Endodermal cell (in vitro differentiated cells): Measurements from ENCODE around the gene CAPG. TPM values are rescaled to one million over a fixed set of nuclear protein-coding genes. Genes with fewer than 3 reads are reported as not detected.

Experiments
- DNase-seq: peaks from one replicate; pipeline ENCODE4 v3.0.0-alpha.2; 2017
- H3K27ac ChIP-seq: 2 replicates; pipeline ENCODE4 v1.5.1; 2013; ENCODE audit warnings: mild to moderate bottlenecking, low read depth, low read length, moderate library complexity
- H3K27me3 ChIP-seq: 2 replicates; pipeline ENCODE4 v1.6.1; 2013; ENCODE audit warnings: mild to moderate bottlenecking, low read length, moderate library complexity; ENCODE audit not compliant: insufficient read depth, control insufficient read depth, poor library complexity, severe bottlenecking
- H3K36me3 ChIP-seq: 2 replicates; pipeline ENCODE4 v1.7.0; 2013; ENCODE audit warnings: mild to moderate bottlenecking, low read length, moderate library complexity; ENCODE audit not compliant: control insufficient read depth, insufficient read depth
- H3K4me1 ChIP-seq: one replicate; pipeline ENCODE4 v1.7.0; 2013; ENCODE audit warnings: low read length; ENCODE audit not compliant: control insufficient read depth, insufficient read depth
- H3K4me3 ChIP-seq: 2 replicates; pipeline ENCODE4 v1.5.1; 2013; ENCODE audit warnings: mild to moderate bottlenecking, low read length, moderate library complexity
- H3K9ac ChIP-seq: 2 replicates; pipeline ENCODE4 v1.6.1; 2013; ENCODE audit warnings: mild to moderate bottlenecking, low read length, moderate library complexity; ENCODE audit not compliant: poor library complexity, severe bottlenecking; ENCODE audit errors: extremely low read depth
- H3K9me3 ChIP-seq: 2 replicates; pipeline ENCODE4 v1.6.1; 2013; ENCODE audit warnings: mild to moderate bottlenecking, low read length, moderate library complexity; ENCODE audit not compliant: control insufficient read depth
- H3K27ac Mint-ChIP-seq: 2 replicates; pipeline ENCODE4 v1.8.0; 2020; ENCODE audit warnings: mixed read lengths
- H3K27me3 Mint-ChIP-seq: 2 replicates; pipeline ENCODE4 v1.8.0; 2021; ENCODE audit warnings: mild to moderate bottlenecking, mixed read lengths; ENCODE audit not compliant: insufficient read depth
- H3K36me3 Mint-ChIP-seq: 2 replicates; pipeline ENCODE4 v1.8.0; 2020; ENCODE audit warnings: low read depth, mixed read lengths
- H3K4me1 Mint-ChIP-seq: 2 replicates; pipeline ENCODE4 v1.8.0; 2020; ENCODE audit warnings: mixed read lengths
- H3K4me3 Mint-ChIP-seq: 2 replicates; pipeline ENCODE4 v1.8.0; 2020; ENCODE audit warnings: mild to moderate bottlenecking, moderate library complexity, mixed read lengths
- H3K9me3 Mint-ChIP-seq: 2 replicates; pipeline ENCODE4 v1.8.0; 2020; ENCODE audit warnings: mild to moderate bottlenecking, mixed read lengths
- WGBS, 2 experiments: methylation state at CpG; one replicate each; pipeline versions ENCODE4 v1.1.5 to v1.1.7; 2013; ENCODE audit warnings: missing lambda C conversion rate in 2 of 2, mixed read lengths in 1 of 2; ENCODE audit not compliant: insufficient coverage in 1 of 2, insufficient read length in 1 of 2; 5-methylcytosine and 5-hydroxymethylcytosine counted together
- total RNA-seq, 2 donors: library from RNA; stranded (reverse); fragmentation: NEBNext Ultra II Directional in 1 of 2; extraction: Animal tissue kit (Norgen Biotek cat#: 25700) in 1 of 2; gene quantifications; 2 replicates in 1 of 2; 3 replicates in 1 of 2; pipeline ENCODE4 v1.2.1, GENCODE V29; 2021
- TF ChIP-seq, protein P1 (sequence below): fragments of 200-600 bp; sonication (generic); conservative IDR thresholded peaks from 2 replicates; pipeline ENCODE4 v1.5.0; 2021; ENCODE audit warnings: antibody characterized with exemption, mild to moderate bottlenecking

Gene CAPG
- total RNA-seq, 2 donors from 2014 or later = 104 to 119 TPM

DNA sequence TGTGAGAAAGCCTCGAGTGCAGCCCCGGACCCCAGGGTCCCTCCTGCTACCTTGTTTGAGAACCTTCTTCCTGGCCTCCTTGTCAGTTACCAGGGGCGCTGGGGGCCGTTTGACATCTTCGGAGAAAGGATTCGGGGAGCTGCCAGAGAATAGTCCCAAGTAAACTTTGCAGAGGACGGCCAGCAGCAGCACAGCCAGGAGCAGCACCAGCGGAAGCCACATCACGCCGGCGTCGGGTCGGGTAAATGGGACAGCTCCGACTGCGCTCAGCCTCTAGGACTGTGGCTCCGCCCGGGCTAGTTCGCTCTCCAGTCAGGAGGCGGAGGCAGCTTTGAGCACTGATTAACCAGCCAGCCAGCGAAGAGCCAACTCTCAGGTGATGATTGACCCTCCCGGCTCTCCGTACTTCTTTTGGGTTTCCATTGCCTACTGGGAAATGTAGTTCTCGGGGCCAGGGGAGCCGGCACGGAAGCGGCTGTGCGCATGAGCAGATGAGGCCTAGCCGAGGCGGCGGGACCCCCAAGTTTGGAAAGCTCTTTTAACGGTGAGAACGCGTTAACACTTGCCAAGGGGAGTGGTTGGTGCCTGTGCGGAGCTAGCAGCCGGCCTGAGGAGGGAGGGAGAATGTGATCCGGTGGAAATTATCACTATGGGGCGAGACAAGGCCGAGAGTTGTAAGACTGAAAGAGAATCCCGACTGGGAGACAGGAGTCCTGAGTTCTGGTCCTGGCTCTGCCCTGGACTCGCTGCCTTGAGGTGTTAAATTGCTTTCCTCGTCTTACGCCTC lies 55.7 kb downstream of the CAPG start, which contains the start of the genes ELMOD3 and RETSAT:
Gene ELMOD3 (plus strand): TSS at position 484 of the 787 bp plus-strand sequence. CDS start 2,430 bp downstream, outside the sequence.
Gene RETSAT (minus strand): TSS at position 243 of the 787 bp plus-strand sequence. CDS start 21 bp downstream, at position 222.
- Histone ChIP-seq H3K9me3 (no peaks in the 10 kb centered on the region), H3K27ac (no peak within 1 kb of the TSS), H3K36me3 (peaks cover 36% of the 10 kb centered on the region), H3K4me1 (peaks cover 8% of the 10 kb centered on the region), H3K9ac (peak within 1 kb of the TSS; percentile 69), H3K4me3 (peak within 1 kb of the TSS; percentile 92), H3K27me3 (no peaks in the 10 kb centered on the region)
- DNase-seq = peak; percentile 99
- TF ChIP-seq, protein P1, sequence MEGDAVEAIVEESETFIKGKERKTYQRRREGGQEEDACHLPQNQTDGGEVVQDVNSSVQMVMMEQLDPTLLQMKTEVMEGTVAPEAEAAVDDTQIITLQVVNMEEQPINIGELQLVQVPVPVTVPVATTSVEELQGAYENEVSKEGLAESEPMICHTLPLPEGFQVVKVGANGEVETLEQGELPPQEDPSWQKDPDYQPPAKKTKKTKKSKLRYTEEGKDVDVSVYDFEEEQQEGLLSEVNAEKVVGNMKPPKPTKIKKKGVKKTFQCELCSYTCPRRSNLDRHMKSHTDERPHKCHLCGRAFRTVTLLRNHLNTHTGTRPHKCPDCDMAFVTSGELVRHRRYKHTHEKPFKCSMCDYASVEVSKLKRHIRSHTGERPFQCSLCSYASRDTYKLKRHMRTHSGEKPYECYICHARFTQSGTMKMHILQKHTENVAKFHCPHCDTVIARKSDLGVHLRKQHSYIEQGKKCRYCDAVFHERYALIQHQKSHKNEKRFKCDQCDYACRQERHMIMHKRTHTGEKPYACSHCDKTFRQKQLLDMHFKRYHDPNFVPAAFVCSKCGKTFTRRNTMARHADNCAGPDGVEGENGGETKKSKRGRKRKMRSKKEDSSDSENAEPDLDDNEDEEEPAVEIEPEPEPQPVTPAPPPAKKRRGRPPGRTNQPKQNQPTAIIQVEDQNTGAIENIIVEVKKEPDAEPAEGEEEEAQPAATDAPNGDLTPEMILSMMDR = no peak
- WGBS, 2 experiments = 3 to 5% methylated on average over 31 to 42 of the region's 42 CpGs
- Mint-ChIP-seq H3K4me3 (peak within 1 kb of the TSS; percentile 90), H3K27ac (peak within 1 kb of the TSS; percentile 96), H3K36me3 (peaks cover 17% of the 10 kb centered on the region), H3K27me3 (peaks cover 2% of the 10 kb centered on the region), H3K4me1 (peaks cover 21% of the 10 kb centered on the region), H3K9me3 (no peaks in the 10 kb centered on the region)

DNA sequence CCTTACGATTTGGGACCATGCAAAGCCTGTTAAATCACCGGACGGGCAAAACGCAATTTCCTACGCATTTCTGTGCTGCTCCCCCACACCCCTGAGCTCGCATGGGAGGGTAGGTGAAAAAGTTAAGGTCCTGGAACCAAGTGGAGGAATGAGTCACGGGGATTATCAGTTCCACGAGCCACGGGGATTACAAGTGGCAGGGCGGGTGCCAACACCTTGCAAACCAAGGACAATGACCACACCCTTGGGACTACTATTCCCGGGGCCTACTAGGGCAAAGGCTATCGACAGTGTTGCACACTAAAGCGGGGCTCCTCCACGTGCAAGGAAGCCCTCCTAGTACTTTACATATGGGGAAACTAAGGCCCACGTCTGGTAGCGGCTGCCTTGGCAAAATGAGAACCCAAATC lies 56.3 kb downstream of the CAPG start:
- Mint-ChIP-seq H3K27ac (peak overlapping the region; percentile 81), H3K27me3 (peaks cover 2% of the 10 kb centered on the region), H3K4me1 (peaks cover 21% of the 10 kb centered on the region), H3K4me3 (peak overlapping the region; percentile 90), H3K36me3 (peaks cover 23% of the 10 kb centered on the region), H3K9me3 (no peaks in the 10 kb centered on the region)
- Histone ChIP-seq H3K27ac (no peak overlapping the region), H3K4me1 (peaks cover 8% of the 10 kb centered on the region), H3K36me3 (peaks cover 38% of the 10 kb centered on the region), H3K4me3 (peak overlapping the region; percentile 92), H3K9ac (peak overlapping the region; percentile 69), H3K27me3 (no peaks in the 10 kb centered on the region), H3K9me3 (no peaks in the 10 kb centered on the region)
- WGBS, 2 experiments = 73 to 74% methylated on average over 16 of the region's 16 CpGs
- TF ChIP-seq, protein P1 = no peak
- DNase-seq = no peak

DNA sequence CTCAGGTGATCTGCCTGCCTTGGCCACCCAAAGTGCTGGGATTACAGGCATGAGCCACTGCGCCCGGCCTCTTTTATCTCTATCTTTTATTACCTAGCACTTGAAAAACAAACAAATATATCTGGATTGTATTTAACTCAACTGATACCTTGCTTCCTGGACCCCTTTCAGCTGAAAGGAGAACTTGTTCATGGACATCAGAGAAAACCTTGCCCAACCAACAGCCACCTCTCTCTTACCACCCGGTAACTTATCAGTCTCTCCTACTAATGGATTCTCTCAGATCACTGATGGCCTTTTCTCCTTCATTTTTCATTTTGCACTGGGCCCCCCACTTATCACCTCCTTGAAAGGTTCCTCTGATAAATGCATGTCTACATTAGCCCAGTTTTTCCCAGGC lies 62.6 kb downstream of the CAPG start:
- H3K9me3 ChIP-seq = no peaks in the 10 kb centered on the region
- no peaks in the 10 kb centered on the region for H3K4me1 Mint-ChIP-seq

More for the DNA sequence above, 62.6 kb downstream of the CAPG start:
- Histone ChIP-seq H3K36me3 (peaks cover 27% of the 10 kb centered on the region), H3K4me1 (no peaks in the 10 kb centered on the region), H3K9ac (no peak overlapping the region), H3K27me3 (no peaks in the 10 kb centered on the region), H3K4me3 (no peak overlapping the region), H3K27ac (no peak overlapping the region)
- Mint-ChIP-seq H3K9me3 (no peaks in the 10 kb centered on the region), H3K4me3 (no peak overlapping the region), H3K27me3 (no peaks in the 10 kb centered on the region), H3K36me3 (peaks cover 47% of the 10 kb centered on the region), H3K27ac (no peak overlapping the region)
- DNase-seq = no peak
- TF ChIP-seq, protein P1 = no peak
- WGBS, 2 experiments = 91 to 95% methylated on average over 2 to 3 of the region's 3 CpGs

Other genes starting within 250 kb of the CAPG start
- gene TGOLN2, start 82.4 kb downstream of the CAPG start, total RNA-seq = 10 to 100 TPM; 58.6 to 67.0 TPM
- 10 to 100 TPM; 12.7 to 19.7 TPM for gene RETSAT, start 55.8 kb downstream of the CAPG start, total RNA-seq
- gene ELMOD3, start 55.6 kb downstream of the CAPG start, total RNA-seq = 10 to 100 TPM; 12.4 to 18.9 TPM
- 1 to 10 TPM in 1 of 2 donors, under 1 TPM in 1; 0.68 to 1.1 TPM for gene SH2D6, start 8.3 kb upstream of the CAPG start, total RNA-seq
- 100 to 1,000 TPM; 171 to 267 TPM for gene MAT2A, start 128.8 kb upstream of the CAPG start, total RNA-seq
- 10 to 100 TPM; 74.5 to 89.5 TPM for gene GGCX, start 151.1 kb upstream of the CAPG start, total RNA-seq
- 100 to 1,000 TPM in 1 of 2 donors, 10 to 100 TPM in 1; 80.4 to 146 TPM for gene VAMP8, start 167.2 kb upstream of the CAPG start, total RNA-seq
- 10 to 100 TPM in 1 of 2 donors, 1 to 10 TPM in 1; 6.3 to 13.9 TPM for gene VAMP5, start 174.1 kb upstream of the CAPG start, total RNA-seq
- 100 to 1,000 TPM; 113 to 118 TPM for gene RNF181, start 185.4 kb upstream of the CAPG start, total RNA-seq
- 10 to 100 TPM; 23.8 to 32.2 TPM for gene TMEM150A, start 192.3 kb upstream of the CAPG start, total RNA-seq
- 10 to 100 TPM; 63.2 to 66.5 TPM for gene C2orf68, start 201.7 kb upstream of the CAPG start, total RNA-seq
- 100 to 1,000 TPM in 1 of 2 donors, 10 to 100 TPM in 1; 75.7 to 102 TPM for gene USP39, start 205.8 kb upstream of the CAPG start, total RNA-seq